Stimulated activated CD4-positive, alpha-beta T cell treated with anti-CD3 and anti-CD28 coated beads, Interleukin-2, amount 100 ng/mL, for 24 hours (primary cell): ENCODE measurements around the gene SCG3.
"Not testable (repeated sequence)": the region's sequence is repeated elsewhere in the genome, so short reads cannot be mapped to it uniquely, and the experiment has no call there.

Experiments used
- DNase-seq, 2 donors: peaks; one replicate each; pipeline ENCODE4 v3.0.0-alpha.2; 2020

Gene SCG3

DNA sequence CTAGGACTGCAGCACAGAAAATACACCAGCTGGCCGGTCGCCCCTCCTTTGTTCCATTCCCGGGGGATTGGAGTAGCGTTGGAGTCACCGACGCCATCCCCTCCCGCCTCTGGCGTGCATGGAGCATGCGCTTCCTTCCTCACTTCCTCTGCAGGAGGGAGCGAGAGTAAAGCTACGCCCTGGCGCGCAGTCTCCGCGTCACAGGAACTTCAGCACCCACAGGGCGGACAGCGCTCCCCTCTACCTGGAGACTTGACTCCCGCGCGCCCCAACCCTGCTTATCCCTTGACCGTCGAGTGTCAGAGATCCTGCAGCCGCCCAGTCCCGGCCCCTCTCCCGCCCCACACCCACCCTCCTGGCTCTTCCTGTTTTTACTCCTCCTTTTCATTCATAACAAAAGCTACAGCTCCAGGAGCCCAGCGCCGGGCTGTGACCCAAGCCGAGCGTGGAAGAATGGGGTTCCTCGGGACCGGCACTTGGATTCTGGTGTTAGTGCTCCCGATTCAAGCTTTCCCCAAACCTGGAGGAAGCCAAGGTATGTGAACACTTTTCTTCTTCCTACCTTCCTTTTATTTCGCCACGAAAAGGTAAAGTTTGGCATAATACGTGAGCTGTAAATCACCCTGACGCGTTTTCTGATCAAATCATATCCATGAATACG lies at the start of gene SCG3:
Gene SCG3 (plus strand): TSS at position 201 of the 661 bp plus-strand sequence. CDS start 253 bp downstream, at position 454.
- DNase-seq: peak; percentile 68 to 78

DNA sequence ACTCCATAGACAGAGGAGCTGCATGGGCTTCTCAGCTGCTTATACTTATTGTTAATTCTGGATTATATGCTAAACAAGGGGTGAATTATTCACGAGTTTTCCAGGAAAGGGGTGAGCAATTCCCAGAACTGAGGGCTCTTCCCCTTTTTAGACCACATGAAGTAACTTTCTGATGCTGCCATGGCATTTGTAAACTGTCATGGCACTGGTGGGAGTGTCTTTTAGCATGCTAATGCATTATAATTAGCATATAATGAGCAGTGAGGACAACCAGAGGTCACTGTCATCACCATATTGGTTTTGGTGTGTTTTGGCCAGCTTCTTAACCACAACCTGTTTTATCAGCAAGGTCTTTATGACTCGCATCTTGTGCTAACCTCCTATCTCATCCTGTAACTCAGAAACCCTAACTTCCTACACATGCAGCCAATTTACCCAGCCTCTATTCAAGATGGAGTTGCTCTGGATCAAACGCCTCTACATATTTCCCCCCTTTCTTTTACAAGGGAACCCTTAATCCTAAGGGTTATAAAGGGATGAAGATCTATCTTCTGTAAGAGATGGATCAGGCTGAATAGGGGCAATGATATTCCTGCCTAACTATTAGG lies 46.6 kb upstream of the SCG3 start:
- DNase-seq: no peak

DNA sequence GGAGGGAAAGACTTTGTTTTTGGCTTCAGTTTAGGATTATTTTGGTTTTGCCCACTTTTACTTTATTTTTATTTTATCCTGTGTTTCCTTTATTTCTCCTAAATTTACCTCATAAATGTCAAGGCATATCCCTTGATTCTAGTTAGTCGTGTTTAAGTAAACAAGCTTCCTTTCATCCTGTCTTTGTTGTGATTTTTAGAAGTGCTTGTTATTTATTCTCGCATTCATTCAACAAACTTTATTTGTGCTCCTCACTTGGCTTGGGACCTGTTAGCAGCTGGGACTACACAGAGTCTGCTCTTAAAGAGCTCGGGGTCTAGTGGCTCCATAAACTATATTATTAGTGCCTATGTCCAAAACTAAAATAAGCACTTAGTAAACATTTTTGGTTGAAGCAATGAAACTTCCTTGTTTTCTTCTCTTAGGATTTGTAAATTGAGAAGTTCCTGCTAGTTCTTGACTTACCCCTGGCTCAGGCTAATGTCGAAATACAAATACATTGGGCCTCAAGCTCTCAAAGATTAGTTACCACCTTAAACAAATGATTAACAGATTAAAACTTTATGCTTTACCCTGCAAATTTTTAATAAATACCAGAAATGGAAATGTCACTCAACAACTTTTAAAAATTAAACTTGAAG lies 39.7 kb upstream of the SCG3 start:
- DNase-seq: no peak

DNA sequence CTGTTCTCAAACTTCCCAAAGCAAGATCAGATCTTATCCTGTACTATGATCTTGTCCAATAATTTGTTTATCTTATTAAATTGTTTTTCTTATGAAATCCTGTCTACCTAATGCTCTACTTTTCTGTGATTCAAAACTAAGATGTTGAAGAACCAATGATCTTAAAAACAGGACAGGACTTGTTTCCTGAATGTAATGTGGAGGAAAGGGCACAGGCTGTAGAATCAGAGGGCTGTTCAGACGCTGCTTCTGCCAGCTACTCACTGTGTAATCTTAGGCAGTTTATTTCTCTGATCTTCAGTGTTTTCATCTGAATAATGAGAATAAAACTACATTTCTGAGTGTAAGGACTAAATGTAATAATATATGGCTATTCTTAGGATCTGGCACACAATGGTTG lies 38.6 kb upstream of the SCG3 start:
- no peak for DNase-seq

DNA sequence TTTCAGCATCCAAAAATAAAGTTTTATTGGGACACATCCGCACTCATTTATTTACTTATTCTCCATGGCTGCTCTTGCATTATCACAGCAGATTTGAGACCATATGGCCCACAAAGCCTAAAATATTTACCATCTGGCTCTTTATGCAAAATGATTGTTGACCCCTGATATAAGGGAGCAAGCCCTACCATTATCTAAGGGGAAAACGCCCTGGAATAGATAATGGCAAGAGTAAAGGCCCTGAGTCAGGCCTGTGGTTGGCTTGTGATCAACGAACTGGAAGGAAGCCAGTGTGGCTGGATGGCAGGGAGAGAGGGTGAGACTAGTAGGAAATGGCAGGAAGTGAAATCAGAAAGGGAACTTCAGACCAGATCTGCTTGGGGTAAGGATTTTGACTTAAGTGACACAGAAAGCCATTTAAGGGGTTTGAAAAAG lies 34.2 kb upstream of the SCG3 start:
- no peak for DNase-seq

- not testable (repeated sequence) for DNase-seq
These were observed 33.2 kb upstream of the SCG3 start for GRCh38 chr15:51648101-51648500.

DNA sequence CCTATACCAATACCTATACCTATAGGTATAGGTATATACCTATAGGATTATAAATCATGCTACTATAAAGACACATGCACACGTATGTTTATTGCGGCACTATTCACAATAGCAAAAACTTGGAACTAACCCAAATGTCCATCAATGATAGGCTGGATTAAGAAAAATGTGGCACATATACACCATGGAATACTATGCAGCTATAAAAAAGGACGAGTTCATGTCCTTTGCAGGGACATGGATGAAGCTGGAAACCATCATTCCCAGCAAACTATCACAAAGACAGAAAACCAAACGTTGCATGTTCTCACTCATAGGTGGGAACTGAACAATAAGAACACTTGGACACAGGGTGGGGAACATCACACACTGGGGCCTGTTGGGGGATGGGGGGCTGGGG lies 32.7 kb upstream of the SCG3 start:
- DNase-seq: not testable (repeated sequence)

DNA sequence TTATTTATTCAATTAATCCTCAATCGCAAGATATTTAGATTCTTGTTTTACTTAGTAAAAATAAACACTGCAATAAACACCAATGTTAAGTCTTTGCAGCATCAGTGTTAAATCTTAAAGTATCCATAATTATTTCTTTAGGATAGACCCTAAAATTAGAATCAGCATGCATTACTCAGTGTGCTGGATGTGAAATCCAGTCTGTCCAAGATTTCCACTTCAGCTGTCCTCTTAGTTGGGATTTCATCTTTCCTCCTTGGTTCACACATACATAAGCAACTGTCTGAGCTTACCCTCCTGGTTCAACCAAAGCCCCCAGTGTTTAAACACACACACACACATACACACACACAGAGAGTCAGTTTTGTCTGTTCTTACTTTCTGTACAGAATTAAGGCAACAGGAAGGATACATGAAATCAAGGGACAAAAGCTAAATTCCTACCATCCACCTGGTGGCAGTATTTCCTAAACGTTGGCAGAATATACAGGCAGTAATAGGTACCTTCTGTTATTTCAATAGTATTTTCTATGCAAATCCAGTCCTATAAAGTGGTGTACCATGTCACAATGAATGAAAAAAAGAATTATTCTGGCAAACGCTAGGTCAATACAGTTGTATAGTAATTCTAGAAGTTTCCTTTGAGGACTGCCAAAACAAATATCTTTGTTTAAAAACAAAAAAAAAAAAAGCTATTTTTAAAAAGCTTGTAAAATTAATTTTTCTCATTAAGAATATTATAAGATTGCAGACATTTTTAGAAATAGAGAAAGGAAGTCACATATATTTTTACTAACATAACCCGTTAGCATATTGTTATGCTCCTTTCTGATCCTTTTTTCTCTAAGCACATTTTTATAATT lies 31.4 kb upstream of the SCG3 start:
- DNase-seq: peak in 1 of 2 donors; percentile 48

GRCh38 chr15:51652084-51652668 lies 29.1 kb upstream of the SCG3 start:
- no peak for DNase-seq

GRCh38 chr15:51655401-51656057 lies 25.8 kb upstream of the SCG3 start:
- DNase-seq: not testable (repeated sequence)

DNA sequence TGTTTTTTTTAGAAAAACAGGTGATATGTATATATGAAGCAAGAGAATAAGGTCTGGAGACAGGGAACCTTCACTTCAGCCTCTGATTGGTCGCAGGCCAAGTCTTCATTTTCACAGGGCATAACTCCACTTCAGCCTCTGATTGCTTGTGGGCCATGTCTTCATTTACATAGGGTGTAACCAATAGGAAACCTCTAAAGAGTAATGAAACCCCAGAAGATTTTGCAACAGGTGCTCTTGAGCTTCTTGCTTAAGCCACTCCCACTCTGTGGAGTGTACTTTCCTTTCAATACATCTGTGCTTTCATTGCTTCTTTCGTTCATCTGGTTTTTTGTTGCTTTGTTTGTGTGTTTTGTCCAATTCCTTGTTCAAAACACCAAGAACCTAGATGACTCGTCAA lies 22.6 kb upstream of the SCG3 start:
- no peak for DNase-seq

DNA sequence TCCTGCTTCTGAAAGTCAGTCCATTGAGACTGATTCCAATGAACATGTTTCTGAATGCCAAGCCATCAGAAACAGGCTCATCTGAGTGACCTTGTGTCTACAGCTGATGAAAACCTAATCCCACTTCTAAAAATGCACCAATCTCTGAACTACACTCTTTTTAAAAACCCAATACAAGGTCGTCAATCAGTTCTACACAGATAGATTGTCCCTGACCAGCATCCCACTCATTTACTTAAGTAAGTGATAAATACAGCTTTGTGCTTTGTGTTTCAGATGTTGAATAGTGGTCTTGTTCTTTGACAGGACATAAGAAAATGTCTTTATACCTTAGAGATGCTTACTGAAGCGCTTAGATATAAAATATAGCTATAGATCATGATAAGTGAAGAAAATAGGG lies 20.2 kb upstream of the SCG3 start:
- DNase-seq: no peak

GRCh38 chr15:51667478-51667877 lies 13.8 kb upstream of the SCG3 start:
- DNase-seq: no peak

DNA sequence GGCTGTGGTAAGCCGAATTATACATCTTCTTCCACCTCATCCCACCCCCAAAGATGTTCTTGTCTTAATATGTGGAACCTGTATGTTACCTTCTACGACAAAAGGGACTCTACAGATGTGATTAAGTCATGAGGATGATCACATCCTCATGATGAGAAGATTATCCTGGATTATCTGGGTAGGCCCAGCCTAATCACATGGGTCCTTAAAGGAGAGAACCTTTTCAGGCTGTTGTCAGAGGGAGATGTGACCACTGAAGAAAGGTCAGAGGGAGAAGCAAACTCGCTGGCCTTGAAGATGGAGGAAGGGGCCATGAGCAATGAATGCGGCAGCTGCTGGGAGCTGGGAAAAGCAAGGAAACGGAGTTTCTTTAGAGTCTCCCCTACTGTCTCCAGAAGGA lies 12.9 kb upstream of the SCG3 start:
- DNase-seq: no peak

- DNase-seq: no peak
These were observed 11.9 kb upstream of the SCG3 start for GRCh38 chr15:51669381-51669780.

DNA sequence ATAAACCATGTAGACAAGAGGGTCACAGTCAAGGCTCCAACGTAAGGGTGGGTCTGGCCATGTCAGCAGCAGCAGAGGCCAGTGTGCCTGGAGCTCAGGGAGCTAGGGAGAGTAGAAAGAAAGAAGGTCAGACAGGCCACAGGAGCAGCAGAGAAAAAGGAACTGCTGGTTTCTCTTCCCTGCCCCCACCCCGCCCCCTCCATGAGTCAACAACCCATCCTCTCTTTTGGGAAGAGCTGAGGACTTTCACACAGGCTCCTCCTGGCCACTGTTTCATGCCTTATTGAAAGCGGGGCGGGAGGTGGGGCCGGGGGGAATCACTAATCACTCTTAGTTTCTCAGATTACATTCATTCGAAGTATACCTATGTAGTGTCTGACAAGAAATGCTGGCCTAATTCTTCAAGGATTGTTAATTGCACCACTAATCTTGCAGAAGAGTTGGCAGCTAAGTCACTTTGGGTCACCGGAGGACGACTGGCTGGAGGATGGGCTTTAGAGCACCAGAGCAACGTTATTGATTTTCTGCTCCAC lies 9.1 kb upstream of the SCG3 start:
- DNase-seq: no peak

- DNase-seq: no peak
These were observed 8.1 kb upstream of the SCG3 start for GRCh38 chr15:51672913-51673857.

DNA sequence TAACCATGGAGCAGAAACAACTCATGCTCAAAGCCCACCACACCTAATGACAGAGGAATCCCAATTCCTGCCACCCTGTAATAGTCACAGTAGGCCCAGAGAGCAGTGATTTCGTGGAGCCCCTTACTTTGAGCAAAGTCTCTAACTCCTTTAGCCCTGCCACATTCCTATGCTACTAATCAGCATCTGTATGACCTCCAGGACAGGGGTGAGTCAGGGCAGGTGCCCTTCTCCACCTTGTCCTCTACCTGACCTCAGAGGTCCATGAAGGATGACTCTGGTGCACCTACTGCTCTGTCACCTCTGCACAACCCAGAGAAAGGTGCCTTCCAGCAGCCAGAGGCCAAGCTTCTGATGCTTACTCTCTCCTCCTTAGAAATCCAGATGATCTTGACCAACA lies 6.1 kb upstream of the SCG3 start:
- DNase-seq: no peak

DNA sequence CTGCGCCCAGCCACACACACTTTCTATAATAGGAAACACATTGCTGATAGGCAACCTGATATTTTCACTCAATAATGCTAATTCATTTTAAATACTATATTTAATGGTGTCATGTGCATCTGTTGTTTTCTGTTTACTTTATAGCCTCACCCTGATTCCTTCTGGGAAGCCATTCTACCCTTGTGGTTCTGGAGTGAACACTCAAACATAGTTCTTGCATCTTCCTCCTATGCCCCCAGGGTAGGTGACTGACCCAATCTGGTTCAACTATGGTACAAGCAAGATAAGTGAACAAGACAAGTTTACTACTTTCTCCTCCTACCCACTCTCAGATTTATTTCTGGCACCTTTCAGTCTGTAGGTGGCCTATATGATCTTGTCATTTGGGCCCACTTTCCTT lies 4.3 kb upstream of the SCG3 start:
- DNase-seq: no peak

DNA sequence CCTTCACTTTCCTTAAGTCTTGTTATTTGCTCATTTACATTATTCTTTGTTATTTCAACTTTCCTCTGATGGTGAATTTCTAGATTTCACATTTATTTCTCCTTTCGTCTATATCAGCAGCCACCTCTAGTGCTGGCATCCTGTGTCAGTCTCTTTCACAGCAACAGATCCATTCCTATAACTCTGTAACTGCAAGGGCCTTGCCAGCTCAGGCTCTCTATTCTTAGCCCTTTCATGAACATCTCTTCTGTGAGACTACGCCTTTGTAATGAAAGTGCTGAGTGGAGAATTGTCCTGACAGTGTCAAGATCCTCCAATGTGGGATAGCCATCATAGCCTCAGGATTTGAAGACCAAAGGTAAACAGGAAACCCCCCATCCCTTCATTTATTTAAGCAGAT lies 3.9 kb upstream of the SCG3 start:
- DNase-seq: no peak

- no peak for DNase-seq
These were observed 3.2 kb upstream of the SCG3 start for GRCh38 chr15:51678096-51678495.
